Esophagus muscularis mucosa (tissue), 4 donors: ENCODE measurements around the gene C1QTNF9. TPM values are rescaled to one million over a fixed set of nuclear protein-coding genes. Genes with fewer than 3 reads are reported as not detected.
A peak's percentile ranks its signal among the peaks of the same experiment; 100 is the strongest.
"Not testable (repeated sequence)": the region's sequence is repeated elsewhere in the genome, so short reads cannot be mapped to it uniquely, and the experiment has no call there.

ENCODE experiments used
- DNase-seq: peaks from one replicate; pipeline ENCODE4 v3.0.0-alpha.2; 2017; ENCODE audit errors: extremely low spot score
- H3K27ac ChIP-seq, 4 donors: fragments of 200-600 bp; sonication (generic); replicated peaks in 1 of 4; 1 replicate in 3 of 4; 2 replicates in 1 of 4; pipeline ENCODE4 v1.5.1; 2016 to 2019; ENCODE audit warnings: mild to moderate bottlenecking in 1 of 4
- H3K27me3 ChIP-seq, 4 donors: fragments of 200-600 bp; sonication (generic); one replicate each; pipeline versions ENCODE4 v1.5.1 to v1.6.0; 2016 to 2019
- H3K36me3 ChIP-seq, 4 donors: fragments of 200-600 bp; sonication (generic); one replicate each; pipeline ENCODE4 v1.5.1; 2016 to 2019
- H3K4me1 ChIP-seq, 4 donors: fragments of 200-600 bp; sonication (generic); one replicate each; pipeline ENCODE4 v1.5.1; 2016 to 2019
- H3K4me3 ChIP-seq, 4 donors: fragments of 200-600 bp; sonication (generic); 1 replicate in 2 of 4; 2 replicates in 2 of 4; pipeline ENCODE4 v1.5.1; 2016 to 2019; ENCODE audit warnings: mild to moderate bottlenecking in 4 of 4, moderate library complexity in 1 of 4
- H3K9me3 ChIP-seq, 4 donors: fragments of 200-600 bp; sonication (generic); 1 replicate in 3 of 4; 2 replicates in 1 of 4; pipeline ENCODE4 v1.5.1; 2016 to 2019
- CTCF ChIP-seq, 3 experiments: fragments of 200-600 bp in 2 of 3; fragments of 450-650 bp in 1 of 3; sonication (generic) in 2 of 3; IDR thresholded peaks; one replicate each; pipeline ENCODE4 v1.5.1; 2017 to 2019; ENCODE audit warnings: antibody characterized with exemption in 3 of 3, mild to moderate bottlenecking in 2 of 3, moderate library complexity in 1 of 3
- EP300 ChIP-seq: sonication (generic); formaldehyde crosslinking; IDR thresholded peaks from one replicate; pipeline ENCODE4 v1.6.1; 2017; ENCODE audit warnings: antibody characterized with exemption
- POLR2A ChIP-seq: fragments of 450-650 bp; IDR thresholded peaks from one replicate; pipeline ENCODE4 v1.6.1; 2017; ENCODE audit warnings: antibody characterized with exemption, moderate library complexity, mild to moderate bottlenecking, low read depth
- POLR2AphosphoS5 ChIP-seq, 2 donors: sonication (generic); formaldehyde crosslinking; IDR thresholded peaks; one replicate each; pipeline ENCODE4 v1.6.1; 2017; ENCODE audit warnings: antibody characterized with exemption in 2 of 2
- WGBS: methylation state at CpG from one replicate; pipeline ENCODE4 v1.1.5; 2018; 5-methylcytosine and 5-hydroxymethylcytosine counted together
- intact Hi-C: fragments of 100-400 bp; cut with DNase I; formaldehyde crosslinking; loops from one replicate; pipeline ENCODE4 v1.15.1; 2023
- total RNA-seq, 4 donors: library from RNA; depleted of rRNA; stranded (reverse); fragments of >200 nt; gene quantifications; one replicate each; pipeline versions ENCODE4 v1.1.0 to v1.2.1, GENCODE V29; 2016

Gene C1QTNF9
- total RNA-seq, 4 donors from 2014 or later, result 0.32 to 2.0 (median 0.91) TPM

GRCh38 chr13:24357756-24358155, 48.4 kb downstream of the C1QTNF9 start:
- no peak for DNase-seq
- intact Hi-C loops, result no loop called here
- Histone ChIP-seq H3K4me3 (no peak overlapping the region), H3K9me3 (no peaks in the 10 kb centered on the region), H3K4me1 (no peaks in the 10 kb centered on the region), H3K27ac (no peak overlapping the region), H3K36me3 (no peaks in the 10 kb centered on the region), H3K27me3 (no peaks in the 10 kb centered on the region)
- TF ChIP-seq POLR2AphosphoS5 (IDR thresholded peaks at IDR 0.05) (no peak), EP300 (no peak), CTCF (IDR thresholded peaks at IDR 0.05) (no peak), POLR2A (no peak)
- 93% methylated on average over 14 of the region's 15 CpGs for WGBS

GRCh38 chr13:24358836-24359235, 49.5 kb downstream of the C1QTNF9 start:
- DNase-seq, H3K36me3 ChIP-seq, H3K4me1 ChIP-seq, H3K27me3 ChIP-seq, H3K27ac ChIP-seq, intact Hi-C loops, H3K9me3 ChIP-seq, H3K4me3 ChIP-seq: not testable (repeated sequence)
- 81% methylated on average over 16 of the region's 16 CpGs for WGBS

GRCh38 chr13:24359252-24359651, 49.9 kb downstream of the C1QTNF9 start:
- H3K27ac ChIP-seq, H3K4me3 ChIP-seq, H3K9me3 ChIP-seq, H3K36me3 ChIP-seq, H3K27me3 ChIP-seq, DNase-seq, H3K4me1 ChIP-seq, intact Hi-C loops: not testable (repeated sequence)
- WGBS, result 51% methylated on average over 4 of the region's 9 CpGs

- Histone ChIP-seq H3K27me3 (no peaks in the 10 kb centered on the region), H3K9me3 (no peaks in the 10 kb centered on the region), H3K4me3 (no peak overlapping the region), H3K36me3 (no peaks in the 10 kb centered on the region), H3K27ac (no peak overlapping the region), H3K4me1 (no peaks in the 10 kb centered on the region)
- DNase-seq, result peak; percentile 34
- intact Hi-C loops, result no loop called here
- TF ChIP-seq EP300 (no peak), POLR2A (no peak), CTCF (IDR thresholded peaks at IDR 0.05) (no peak)
- WGBS, result 95% methylated on average over 6 of the region's 7 CpGs
Measured at GRCh38 chr13:24360106-24360505, 50.7 kb downstream of the C1QTNF9 start.

- Histone ChIP-seq H3K9me3 (no peaks in the 10 kb centered on the region), H3K27me3 (no peaks in the 10 kb centered on the region), H3K36me3 (no peaks in the 10 kb centered on the region), H3K4me3 (no peak overlapping the region), H3K4me1 (no peaks in the 10 kb centered on the region), H3K27ac (no peak overlapping the region)
- DNase-seq, result no peak
- WGBS, result 100% methylated on average over 2 of the region's 2 CpGs
- intact Hi-C loops, result no loop called here
- TF ChIP-seq POLR2A, result no peak
- TF ChIP-seq CTCF (IDR thresholded peaks at IDR 0.05), result no peak
- no peak for TF ChIP-seq POLR2AphosphoS5 (IDR thresholded peaks at IDR 0.05)
- no peak for TF ChIP-seq EP300
Measured at GRCh38 chr13:24361113-24361512, 51.7 kb downstream of the C1QTNF9 start.

GRCh38 chr13:24361852-24362366, 52.5 kb downstream of the C1QTNF9 start:
- no peaks in the 10 kb centered on the region for H3K4me1 ChIP-seq
- no peak for TF ChIP-seq EP300
- TF ChIP-seq POLR2A, result no peak
- TF ChIP-seq POLR2AphosphoS5 (IDR thresholded peaks at IDR 0.05), result no peak
- no peak for TF ChIP-seq CTCF (IDR thresholded peaks at IDR 0.05)
- no peak for DNase-seq
- H3K4me3 ChIP-seq, result no peak overlapping the region
- no CpG with 5 or more reads among the region's 8 CpGs for WGBS
- no peak overlapping the region for H3K27ac ChIP-seq
- intact Hi-C loops, result no loop called here
- no peaks in the 10 kb centered on the region for H3K36me3 ChIP-seq
- no peaks in the 10 kb centered on the region for H3K9me3 ChIP-seq
- H3K27me3 ChIP-seq, result no peaks in the 10 kb centered on the region
